ENCODE results near the gene TGM3. TPM values are rescaled to one million over a fixed set of nuclear protein-coding genes. Genes with fewer than 3 reads are reported as not detected.

TGM3 gene
- total RNA-seq, 1 donor from 2014 or later = not detected

- Histone ChIP-seq H3K4me1 (no peaks in the 10 kb centered on the region), H3K4me3 (no peak overlapping the region), H3K36me3 (no peaks in the 10 kb centered on the region), H3K27me3 (no peaks in the 10 kb centered on the region), H3K9me3 (no peaks in the 10 kb centered on the region), H3K27ac (no peak overlapping the region)
- DNase-seq (ENCODE audit: low spot score in 2 of 2) = no peak
- TF ChIP-seq, protein P1, sequence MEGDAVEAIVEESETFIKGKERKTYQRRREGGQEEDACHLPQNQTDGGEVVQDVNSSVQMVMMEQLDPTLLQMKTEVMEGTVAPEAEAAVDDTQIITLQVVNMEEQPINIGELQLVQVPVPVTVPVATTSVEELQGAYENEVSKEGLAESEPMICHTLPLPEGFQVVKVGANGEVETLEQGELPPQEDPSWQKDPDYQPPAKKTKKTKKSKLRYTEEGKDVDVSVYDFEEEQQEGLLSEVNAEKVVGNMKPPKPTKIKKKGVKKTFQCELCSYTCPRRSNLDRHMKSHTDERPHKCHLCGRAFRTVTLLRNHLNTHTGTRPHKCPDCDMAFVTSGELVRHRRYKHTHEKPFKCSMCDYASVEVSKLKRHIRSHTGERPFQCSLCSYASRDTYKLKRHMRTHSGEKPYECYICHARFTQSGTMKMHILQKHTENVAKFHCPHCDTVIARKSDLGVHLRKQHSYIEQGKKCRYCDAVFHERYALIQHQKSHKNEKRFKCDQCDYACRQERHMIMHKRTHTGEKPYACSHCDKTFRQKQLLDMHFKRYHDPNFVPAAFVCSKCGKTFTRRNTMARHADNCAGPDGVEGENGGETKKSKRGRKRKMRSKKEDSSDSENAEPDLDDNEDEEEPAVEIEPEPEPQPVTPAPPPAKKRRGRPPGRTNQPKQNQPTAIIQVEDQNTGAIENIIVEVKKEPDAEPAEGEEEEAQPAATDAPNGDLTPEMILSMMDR (IDR thresholded peaks at IDR 0.05) = no peak
- intact Hi-C loops (cut with DNase I) = no loop called here
Observed at GRCh38 chr20:2280082-2280481, 15.7 kb upstream of the TGM3 start.

DNA sequence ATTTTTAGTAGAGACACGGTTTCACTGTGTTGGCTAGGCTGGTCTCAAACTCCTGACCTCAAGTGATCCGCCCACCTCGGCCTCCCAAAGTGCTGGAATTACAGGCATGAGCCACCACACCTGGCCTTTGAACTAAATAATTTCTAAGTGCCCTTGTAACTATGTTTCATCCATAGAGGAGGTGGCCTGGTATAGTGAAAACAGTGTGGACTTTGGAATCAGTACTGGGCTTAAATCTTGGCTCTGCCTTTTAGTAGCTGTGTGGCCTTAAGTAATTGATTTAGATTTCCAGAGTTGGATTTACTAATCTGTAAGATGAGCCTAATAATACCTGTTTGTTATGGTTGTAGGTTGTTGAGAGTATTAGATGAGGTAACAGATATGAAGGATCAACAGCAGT is 14.2 kb upstream of the TGM3 start:
- no peaks in the 10 kb centered on the region for H3K36me3 ChIP-seq
- intact Hi-C loops (cut with DNase I) = no loop called here
- H3K9me3 ChIP-seq = no peaks in the 10 kb centered on the region
- H3K27me3 ChIP-seq = no peaks in the 10 kb centered on the region
- DNase-seq (ENCODE audit: low spot score in 2 of 2) = no peak
- H3K4me1 ChIP-seq = no peaks in the 10 kb centered on the region
- H3K27ac ChIP-seq = no peak overlapping the region
- TF ChIP-seq, protein P1 (IDR thresholded peaks at IDR 0.05) = no peak
- no peak overlapping the region for H3K4me3 ChIP-seq

- Histone ChIP-seq H3K27me3 (no peaks in the 10 kb centered on the region), H3K27ac (no peak overlapping the region), H3K9me3 (no peaks in the 10 kb centered on the region), H3K4me1 (no peaks in the 10 kb centered on the region), H3K4me3 (no peak overlapping the region), H3K36me3 (no peaks in the 10 kb centered on the region)
- TF ChIP-seq, protein P1 (IDR thresholded peaks at IDR 0.05) = no peak
- intact Hi-C loops (cut with DNase I) = no loop called here
- no peak for DNase-seq (ENCODE audit: low spot score in 2 of 2)
Observed at GRCh38 chr20:2282181-2282580, 13.6 kb upstream of the TGM3 start.

GRCh38 chr20:2283706-2284423 is 11.9 kb upstream of the TGM3 start:
- TF ChIP-seq, protein P1 (IDR thresholded peaks at IDR 0.05) = no peak
- Histone ChIP-seq H3K4me3 (no peak overlapping the region), H3K27me3 (no peaks in the 10 kb centered on the region), H3K4me1 (no peaks in the 10 kb centered on the region), H3K9me3 (no peaks in the 10 kb centered on the region), H3K36me3 (no peaks in the 10 kb centered on the region), H3K27ac (no peak overlapping the region)
- DNase-seq (ENCODE audit: low spot score in 2 of 2) = no peak
- intact Hi-C loops (cut with DNase I) = no loop called here

DNA sequence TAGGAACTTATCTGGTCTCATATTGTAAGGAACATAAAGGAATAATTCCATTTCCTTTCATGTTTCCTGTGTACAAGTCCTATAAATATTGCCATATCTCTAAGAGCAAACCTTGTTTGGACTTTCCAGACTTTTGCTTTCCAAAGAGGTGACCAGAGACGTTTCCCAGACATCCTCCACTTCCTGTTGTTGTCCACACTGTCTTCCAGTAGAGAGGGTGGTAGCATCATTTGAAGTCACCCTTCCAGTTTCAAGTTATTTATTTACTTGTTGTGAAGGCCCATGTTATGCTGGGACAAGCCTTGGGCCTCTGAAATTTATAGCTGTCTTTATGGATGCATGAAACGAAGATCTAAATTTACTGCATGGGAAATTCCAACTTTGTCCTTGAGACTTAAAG is 10.6 kb upstream of the TGM3 start:
- H3K27ac ChIP-seq = no peak overlapping the region
- no peak overlapping the region for H3K4me3 ChIP-seq
- TF ChIP-seq, protein P1 (IDR thresholded peaks at IDR 0.05) = no peak
- H3K36me3 ChIP-seq = no peaks in the 10 kb centered on the region
- intact Hi-C loops (cut with DNase I) = no loop called here
- no peaks in the 10 kb centered on the region for H3K9me3 ChIP-seq
- DNase-seq (ENCODE audit: low spot score in 2 of 2) = no peak
- H3K4me1 ChIP-seq = no peaks in the 10 kb centered on the region
- no peaks in the 10 kb centered on the region for H3K27me3 ChIP-seq

- H3K36me3 ChIP-seq = no peaks in the 10 kb centered on the region
- no peak overlapping the region for H3K27ac ChIP-seq
- TF ChIP-seq, protein P1 (IDR thresholded peaks at IDR 0.05) = no peak
- H3K9me3 ChIP-seq = no peaks in the 10 kb centered on the region
- H3K27me3 ChIP-seq = no peaks in the 10 kb centered on the region
- no peak overlapping the region for H3K4me3 ChIP-seq
- H3K4me1 ChIP-seq = no peaks in the 10 kb centered on the region
- intact Hi-C loops (cut with DNase I) = no loop called here
- no peak for DNase-seq (ENCODE audit: low spot score in 2 of 2)
Observed at GRCh38 chr20:2285613-2286012, 10.2 kb upstream of the TGM3 start.
